ENCODE results near the gene SMPDL3A. TPM values are rescaled to one million over a fixed set of nuclear protein-coding genes. Genes with fewer than 3 reads are reported as not detected.

Gene SMPDL3A
- polyA plus RNA-seq, 3 donors from 2014 or later, result 0.37 to 1.2 TPM; not detected in 1

DNA sequence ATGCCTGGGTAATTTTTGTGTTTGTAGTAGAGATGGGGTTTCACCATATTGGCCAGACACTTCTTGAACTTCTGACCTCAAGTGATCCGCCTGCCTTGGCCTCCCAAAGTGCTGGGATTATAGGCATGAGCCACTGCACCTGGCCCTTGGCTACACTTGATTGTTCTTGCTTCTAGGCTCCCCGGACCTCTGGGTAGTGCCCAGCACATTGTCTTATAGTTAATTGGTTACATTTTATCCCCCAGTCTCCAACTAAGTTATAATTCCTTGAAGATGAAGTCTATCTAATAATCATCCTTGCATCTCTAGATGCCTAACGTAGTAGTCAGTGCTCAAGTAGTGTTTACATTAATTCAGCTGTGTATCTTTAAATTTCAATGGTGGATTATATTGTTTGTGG lies 11.8 kb downstream of the SMPDL3A start:
- Mint-ChIP-seq H3K27me3 (ENCODE audit: low read depth in 3 of 3) (peaks cover 0 to 4% (median 0%) of the 10 kb centered on the region in 3 donors), H3K27ac (no peak overlapping the region), H3K9me3 (peaks cover 0 to 6% (median 0%) of the 10 kb centered on the region in 6 donors), H3K4me1 (no peaks in the 10 kb centered on the region), H3K36me3 (no peaks in the 10 kb centered on the region), H3K4me3 (no peak overlapping the region)
- DNase-seq, result no peak

DNA sequence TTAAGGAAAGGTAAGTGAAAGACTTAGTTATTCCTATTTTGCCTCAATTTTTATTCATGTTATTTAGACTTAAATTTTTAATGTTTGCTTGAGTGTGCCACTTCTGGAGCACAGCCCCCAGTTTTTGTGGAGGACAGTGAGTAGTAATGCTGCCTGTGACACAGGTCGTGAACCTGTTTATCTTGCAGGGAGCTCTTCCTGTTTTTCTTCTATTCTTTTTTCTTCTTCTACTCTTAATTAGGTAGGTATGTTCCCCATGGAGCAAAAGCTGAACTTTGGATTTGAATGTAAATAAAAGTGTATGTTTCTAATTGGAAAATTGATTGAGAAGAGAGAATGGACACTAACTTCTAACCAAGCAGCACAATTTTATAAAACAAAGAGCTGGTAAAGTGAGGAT lies 12.3 kb downstream of the SMPDL3A start:
- H3K36me3 Mint-ChIP-seq, result no peaks in the 10 kb centered on the region
- peaks cover 0 to 6% (median 0%) of the 10 kb centered on the region in 6 donors for H3K9me3 Mint-ChIP-seq
- no peak for DNase-seq
- no peaks in the 10 kb centered on the region for H3K4me1 Mint-ChIP-seq
- H3K4me3 Mint-ChIP-seq, result no peak overlapping the region
- no peak overlapping the region for H3K27ac Mint-ChIP-seq
- peaks cover 0 to 4% (median 0%) of the 10 kb centered on the region in 3 donors for H3K27me3 Mint-ChIP-seq (ENCODE audit: low read depth in 3 of 3)

DNA sequence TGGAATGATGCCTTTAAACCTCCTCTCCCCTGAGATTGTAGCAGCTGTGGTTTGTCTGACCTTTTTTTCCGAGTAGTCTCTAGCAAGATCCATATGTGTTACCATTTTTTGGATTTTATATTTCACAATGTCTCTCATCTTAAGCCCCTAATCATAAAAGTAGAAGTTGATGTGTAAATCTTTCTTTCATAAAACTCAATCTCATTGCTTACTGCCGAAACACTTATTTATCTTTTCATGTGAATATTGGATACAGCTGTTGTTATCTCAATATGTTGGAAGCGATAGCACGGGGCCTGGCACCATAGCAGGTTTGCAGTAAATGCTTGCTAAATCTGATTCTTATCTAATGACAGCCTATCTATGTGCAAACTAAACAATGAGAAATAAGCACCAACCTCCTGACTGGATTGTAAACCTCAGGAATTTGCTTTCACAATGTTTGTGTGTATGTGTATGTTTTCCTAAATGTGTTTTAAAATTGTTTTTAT lies 14.2 kb downstream of the SMPDL3A start:
- no peak for DNase-seq
- Mint-ChIP-seq H3K36me3 (no peaks in the 10 kb centered on the region), H3K9me3 (peaks cover 0 to 2% (median 0%) of the 10 kb centered on the region in 6 donors), H3K27ac (no peak overlapping the region), H3K27me3 (ENCODE audit: low read depth in 3 of 3) (peaks cover 0 to under 1% (median 0%) of the 10 kb centered on the region in 3 donors), H3K4me1 (no peaks in the 10 kb centered on the region), H3K4me3 (no peak overlapping the region)

DNA sequence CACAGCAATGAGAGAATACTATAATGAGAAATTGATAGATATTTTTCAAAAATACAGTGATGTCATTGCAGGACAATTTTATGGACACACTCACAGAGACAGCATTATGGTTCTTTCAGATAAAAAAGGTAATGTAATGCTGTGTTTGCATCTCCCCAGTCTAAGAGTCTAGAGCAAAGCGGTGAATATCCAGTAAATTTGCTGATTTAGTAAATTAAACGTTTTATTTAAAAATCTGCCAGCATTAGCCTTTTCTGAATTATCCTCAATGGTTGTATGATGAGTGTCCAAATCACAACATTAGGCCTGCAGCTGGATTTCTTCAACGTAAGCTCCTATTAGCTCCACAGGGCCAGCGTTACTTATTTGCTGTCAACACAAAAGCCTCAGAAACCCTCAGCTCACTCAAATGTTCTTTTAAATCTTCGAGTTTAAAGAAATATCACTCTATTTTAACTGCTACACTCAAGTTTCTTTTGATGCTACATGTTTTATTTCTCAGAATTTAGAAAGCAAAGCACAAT lies 16.0 kb downstream of the SMPDL3A start:
- Mint-ChIP-seq H3K27ac (no peak overlapping the region), H3K4me3 (no peak overlapping the region), H3K4me1 (no peaks in the 10 kb centered on the region), H3K9me3 (peaks cover 0 to 2% (median 0%) of the 10 kb centered on the region in 6 donors), H3K27me3 (ENCODE audit: low read depth in 3 of 3) (peaks cover 0 to 1% (median 0%) of the 10 kb centered on the region in 3 donors), H3K36me3 (no peaks in the 10 kb centered on the region)
- DNase-seq, result no peak

DNA sequence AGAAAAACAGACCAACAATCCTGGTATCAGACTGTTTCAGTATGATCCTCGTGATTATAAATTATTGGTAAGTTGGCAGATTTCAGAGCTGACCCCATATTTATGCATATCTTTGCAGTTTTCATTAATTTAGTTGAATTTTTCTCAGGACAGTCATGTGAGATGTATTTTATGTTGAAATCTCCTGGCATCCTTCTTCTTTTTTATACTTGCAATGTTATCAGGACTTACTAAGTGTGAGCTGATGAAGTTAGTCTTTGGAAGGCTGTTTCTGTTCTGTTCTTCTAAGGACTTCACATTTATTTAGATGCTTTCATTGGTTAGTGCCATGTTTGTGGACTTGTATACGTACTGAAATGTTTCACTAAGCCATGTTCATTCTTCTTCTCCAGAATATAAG lies 17.2 kb downstream of the SMPDL3A start:
- no peaks in the 10 kb centered on the region for H3K4me1 Mint-ChIP-seq
- peaks cover 0 to 1% (median 0%) of the 10 kb centered on the region in 3 donors for H3K27me3 Mint-ChIP-seq (ENCODE audit: low read depth in 3 of 3)
- H3K36me3 Mint-ChIP-seq, result no peaks in the 10 kb centered on the region

DNA sequence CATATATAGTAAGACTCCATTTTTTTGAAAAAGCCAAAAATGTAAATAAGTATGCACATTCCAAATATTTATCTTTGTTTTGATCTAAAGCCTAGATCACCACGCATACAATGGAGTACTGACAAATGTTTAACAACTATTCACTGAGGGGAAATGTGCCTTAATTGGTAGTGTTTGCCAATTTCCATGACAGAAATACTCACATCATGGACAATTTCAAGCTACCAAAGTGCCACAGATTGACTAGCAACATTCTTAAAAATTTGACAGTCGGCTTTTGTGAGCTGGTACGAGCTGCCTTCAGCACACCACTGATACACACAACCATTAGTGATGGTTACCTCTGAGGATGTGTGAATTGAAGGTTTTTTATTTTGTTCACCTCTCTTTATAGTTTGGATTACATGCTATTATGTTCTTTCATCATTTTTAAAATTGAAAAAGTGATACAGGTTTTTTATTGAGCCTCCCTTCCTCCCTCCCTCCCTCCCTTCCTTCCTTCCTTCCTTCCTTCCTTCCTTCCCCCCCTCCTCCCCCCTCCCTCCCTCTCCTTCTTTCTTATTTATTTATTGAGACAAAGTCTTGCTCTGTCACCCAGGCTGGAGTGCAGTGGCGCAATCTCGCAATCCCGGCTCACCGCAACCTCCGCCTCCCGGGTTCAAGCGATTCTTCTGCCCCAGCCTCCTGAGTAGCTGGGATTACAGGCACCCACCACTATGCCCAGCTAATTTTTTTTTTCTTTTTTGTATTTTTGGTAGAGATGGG lies 19.2 kb downstream of the SMPDL3A start:
- H3K4me3 Mint-ChIP-seq, result no peak overlapping the region
- H3K27me3 Mint-ChIP-seq (ENCODE audit: low read depth in 3 of 3), result peaks cover 0 to 4% (median 0%) of the 10 kb centered on the region in 3 donors
- no peaks in the 10 kb centered on the region for H3K9me3 Mint-ChIP-seq
- H3K4me1 Mint-ChIP-seq, result no peaks in the 10 kb centered on the region
- H3K36me3 Mint-ChIP-seq, result no peaks in the 10 kb centered on the region
- no peak overlapping the region for H3K27ac Mint-ChIP-seq
- no peak for DNase-seq

More for the DNA sequence above, 17.2 kb downstream of the SMPDL3A start:
- Mint-ChIP-seq H3K27ac (no peak overlapping the region), H3K4me3 (no peak overlapping the region), H3K9me3 (no peaks in the 10 kb centered on the region)
- DNase-seq, result no peak

DNA sequence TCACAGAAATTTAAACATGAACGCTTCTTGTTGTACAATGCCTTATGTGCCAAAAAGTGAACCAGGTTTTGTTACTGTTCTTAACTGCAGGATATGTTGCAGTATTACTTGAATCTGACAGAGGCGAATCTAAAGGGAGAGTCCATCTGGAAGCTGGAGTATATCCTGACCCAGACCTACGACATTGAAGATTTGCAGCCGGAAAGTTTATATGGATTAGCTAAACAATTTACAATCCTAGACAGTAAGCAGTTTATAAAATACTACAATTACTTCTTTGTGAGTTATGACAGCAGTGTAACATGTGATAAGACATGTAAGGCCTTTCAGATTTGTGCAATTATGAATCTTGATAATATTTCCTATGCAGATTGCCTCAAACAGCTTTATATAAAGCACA lies 19.9 kb downstream of the SMPDL3A start:
- Mint-ChIP-seq H3K27me3 (ENCODE audit: low read depth in 3 of 3) (peaks cover 0 to 4% (median 0%) of the 10 kb centered on the region in 3 donors), H3K36me3 (no peaks in the 10 kb centered on the region), H3K4me1 (no peaks in the 10 kb centered on the region), H3K9me3 (no peaks in the 10 kb centered on the region), H3K4me3 (no peak overlapping the region), H3K27ac (no peak overlapping the region)
- DNase-seq, result no peak

DNA sequence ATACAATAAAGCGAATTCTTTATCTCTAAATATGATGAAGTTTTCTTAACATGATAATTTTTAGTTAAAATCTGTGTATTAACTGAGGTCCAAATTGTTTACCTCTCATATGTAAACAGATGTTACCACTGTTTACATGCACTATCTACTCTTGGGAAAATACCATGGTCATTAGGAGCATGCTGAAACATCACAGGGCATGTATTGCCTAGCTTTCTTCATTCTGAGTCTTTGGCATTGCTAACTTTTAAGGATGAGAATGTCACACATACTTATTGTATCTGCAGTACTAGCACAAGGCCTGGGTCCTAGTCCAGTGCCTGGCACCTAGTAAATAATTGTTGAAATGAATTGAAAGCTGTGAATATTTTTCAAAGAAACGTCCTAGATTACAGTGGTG lies 20.6 kb downstream of the SMPDL3A start:
- Mint-ChIP-seq H3K27me3 (ENCODE audit: low read depth in 3 of 3) (peaks cover 0 to 4% (median 0%) of the 10 kb centered on the region in 3 donors), H3K27ac (no peak overlapping the region), H3K36me3 (no peaks in the 10 kb centered on the region)

DNA sequence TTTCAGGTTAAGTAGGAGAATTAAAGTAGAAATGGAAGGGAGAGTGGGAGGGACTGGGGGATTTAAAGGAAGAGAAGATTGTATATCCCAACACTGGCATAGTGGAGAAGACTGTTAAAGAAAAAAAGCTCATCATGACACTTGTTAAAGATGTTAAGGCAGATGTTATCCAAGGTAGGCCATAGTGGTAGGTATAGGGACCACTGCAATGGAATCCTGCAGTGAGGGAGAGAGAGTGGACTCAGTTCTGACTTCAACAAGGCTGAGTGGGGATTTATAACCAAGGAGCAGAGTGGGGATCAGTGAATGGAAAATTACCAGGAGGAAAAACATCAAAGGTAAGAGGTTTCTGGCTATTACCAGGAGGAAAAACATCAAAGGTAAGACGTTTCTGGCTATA lies 21.1 kb downstream of the SMPDL3A start:
- Mint-ChIP-seq H3K36me3 (no peaks in the 10 kb centered on the region), H3K4me3 (no peak overlapping the region), H3K27ac (no peak overlapping the region), H3K4me1 (no peaks in the 10 kb centered on the region), H3K27me3 (ENCODE audit: low read depth in 3 of 3) (peaks cover 0 to 4% (median 0%) of the 10 kb centered on the region in 3 donors), H3K9me3 (no peaks in the 10 kb centered on the region)
- no peak for DNase-seq

More for the DNA sequence above, 20.6 kb downstream of the SMPDL3A start:
- Mint-ChIP-seq H3K4me3 (no peak overlapping the region), H3K9me3 (no peaks in the 10 kb centered on the region), H3K4me1 (no peaks in the 10 kb centered on the region)
- no peak for DNase-seq

DNA sequence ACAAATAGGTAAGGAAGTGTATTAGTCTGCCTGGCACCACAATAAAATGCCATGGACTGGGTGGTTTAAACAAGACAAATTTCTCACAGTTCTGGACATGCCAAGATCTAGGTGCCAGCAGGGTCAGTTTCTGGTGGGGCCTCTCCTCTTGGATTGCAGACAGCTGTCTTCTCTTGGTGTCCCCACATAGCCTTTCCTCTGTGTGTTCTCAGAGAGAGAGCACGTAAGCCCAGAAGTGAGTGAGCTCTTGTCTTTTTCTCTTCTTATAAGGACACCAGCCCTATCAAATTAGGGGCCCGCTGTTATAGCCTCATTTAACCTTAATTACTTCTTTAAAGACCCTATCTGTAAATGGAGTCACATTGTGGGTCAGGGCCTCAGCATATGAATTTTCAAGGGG lies 28.3 kb downstream of the SMPDL3A start:
- no peaks in the 10 kb centered on the region for H3K4me1 Mint-ChIP-seq
- H3K4me3 Mint-ChIP-seq, result no peak overlapping the region
- H3K27ac Mint-ChIP-seq, result no peak overlapping the region
- H3K9me3 Mint-ChIP-seq, result peaks cover 0 to 2% (median 0%) of the 10 kb centered on the region in 6 donors
- peaks cover 0 to 5% (median 0%) of the 10 kb centered on the region in 3 donors for H3K27me3 Mint-ChIP-seq (ENCODE audit: low read depth in 3 of 3)
- no peaks in the 10 kb centered on the region for H3K36me3 Mint-ChIP-seq
- DNase-seq, result no peak

DNA sequence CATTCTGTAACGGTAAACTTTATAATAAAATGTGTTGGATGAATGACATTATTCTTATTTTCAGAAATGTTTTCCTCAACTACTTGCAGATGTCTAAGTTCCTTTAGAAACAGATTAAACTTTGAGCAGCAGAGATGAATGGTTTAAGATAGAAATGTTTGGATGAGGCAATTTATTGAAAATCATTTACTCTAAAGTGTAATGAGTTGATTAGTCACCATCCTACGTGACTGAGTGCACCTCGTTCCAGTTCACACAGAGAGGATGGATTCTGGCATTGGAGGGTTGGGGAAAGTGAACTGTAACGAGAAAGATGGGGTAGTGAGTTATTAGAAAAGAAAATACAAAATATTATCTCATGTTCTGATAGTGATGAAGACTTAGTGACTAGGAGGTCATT lies 28.7 kb downstream of the SMPDL3A start:
- peaks cover 0 to 2% (median 0%) of the 10 kb centered on the region in 6 donors for H3K9me3 Mint-ChIP-seq
- DNase-seq, result no peak
- no peaks in the 10 kb centered on the region for H3K4me1 Mint-ChIP-seq
- peaks cover 0 to 5% (median 0%) of the 10 kb centered on the region in 3 donors for H3K27me3 Mint-ChIP-seq (ENCODE audit: low read depth in 3 of 3)
- no peaks in the 10 kb centered on the region for H3K36me3 Mint-ChIP-seq
- no peak overlapping the region for H3K4me3 Mint-ChIP-seq
- no peak overlapping the region for H3K27ac Mint-ChIP-seq

DNA sequence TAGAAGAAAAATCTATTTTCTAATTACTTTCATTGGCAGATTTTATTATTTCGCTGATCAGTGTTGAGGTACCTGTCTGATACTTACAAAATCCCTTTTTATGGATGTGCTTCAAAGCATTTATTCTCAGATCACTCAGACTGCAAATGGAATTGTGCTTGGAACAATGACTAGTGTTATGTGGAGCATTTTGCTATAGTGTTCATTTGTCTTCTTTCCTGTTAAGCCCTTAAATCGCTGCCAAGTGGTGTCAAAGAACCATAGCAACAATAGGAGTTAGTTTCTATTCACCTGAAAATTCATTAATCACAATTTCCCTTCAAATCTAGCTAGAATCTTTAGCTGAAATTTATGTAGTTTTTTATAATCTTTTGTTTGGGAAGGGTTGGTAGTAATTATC lies 29.8 kb downstream of the SMPDL3A start:
- Mint-ChIP-seq H3K27ac (no peak overlapping the region), H3K27me3 (ENCODE audit: low read depth in 3 of 3) (peaks cover 0 to 2% (median 2%) of the 10 kb centered on the region in 3 donors), H3K36me3 (no peaks in the 10 kb centered on the region), H3K9me3 (peaks cover 0 to 2% (median 0%) of the 10 kb centered on the region in 6 donors), H3K4me1 (no peaks in the 10 kb centered on the region), H3K4me3 (no peak overlapping the region)
- no peak for DNase-seq

DNA sequence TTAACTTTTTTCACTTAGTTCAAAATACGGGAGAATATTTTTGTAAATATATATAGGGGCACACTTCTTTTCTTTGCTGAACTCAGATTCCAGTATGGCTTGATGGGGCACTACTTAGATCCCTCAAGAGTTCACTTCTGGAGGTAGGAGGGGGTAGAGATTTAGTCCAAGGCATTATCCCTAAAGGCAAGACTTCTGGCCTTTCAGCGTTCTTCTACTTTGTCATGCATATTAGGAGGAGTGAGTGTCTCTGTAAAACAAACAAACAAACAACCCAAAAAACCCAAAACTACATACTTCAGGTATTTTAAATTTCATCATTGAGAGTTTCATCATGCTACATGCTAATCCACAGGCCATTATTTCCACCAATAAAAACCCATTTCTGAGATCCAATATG lies 32.0 kb downstream of the SMPDL3A start:
- H3K27ac Mint-ChIP-seq, result no peak overlapping the region

DNA sequence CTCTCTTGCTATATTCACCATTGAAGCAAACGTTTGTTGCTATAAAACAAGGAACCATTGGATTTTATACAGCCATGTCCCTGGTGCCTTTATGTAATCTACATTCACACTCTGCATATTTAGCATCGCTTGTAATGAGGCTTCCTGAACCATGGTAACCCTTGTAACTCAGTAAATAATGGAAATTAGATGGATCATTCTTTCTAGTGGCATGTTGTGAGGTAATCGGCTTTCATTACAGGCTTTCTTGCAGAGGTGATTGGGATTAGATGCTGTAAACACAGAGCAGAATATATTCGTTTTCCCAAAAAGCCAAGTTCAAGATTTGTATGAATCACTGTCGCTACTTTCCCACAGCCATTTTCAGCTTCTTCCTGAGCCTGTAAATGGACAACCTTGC lies 36.1 kb downstream of the SMPDL3A start:
- H3K27ac Mint-ChIP-seq, result no peak overlapping the region
- DNase-seq, result no peak
- peaks cover 0 to 2% (median 0%) of the 10 kb centered on the region in 6 donors for H3K9me3 Mint-ChIP-seq
- no peaks in the 10 kb centered on the region for H3K4me1 Mint-ChIP-seq
- H3K4me3 Mint-ChIP-seq, result no peak overlapping the region
- no peaks in the 10 kb centered on the region for H3K36me3 Mint-ChIP-seq
- peaks cover 2 to 4% (median 4%) of the 10 kb centered on the region in 3 donors for H3K27me3 Mint-ChIP-seq (ENCODE audit: low read depth in 3 of 3)

More for the DNA sequence above, 32.0 kb downstream of the SMPDL3A start:
- Mint-ChIP-seq H3K4me1 (no peaks in the 10 kb centered on the region), H3K9me3 (peaks cover 0 to 2% (median 0%) of the 10 kb centered on the region in 6 donors), H3K36me3 (no peaks in the 10 kb centered on the region), H3K27me3 (ENCODE audit: low read depth in 3 of 3) (peaks cover 0 to 2% (median 2%) of the 10 kb centered on the region in 3 donors), H3K4me3 (no peak overlapping the region)
- DNase-seq, result no peak
